ENCODE measurements around the gene REEP3. TPM values are rescaled to one million over a fixed set of nuclear protein-coding genes. Genes with fewer than 3 reads are reported as not detected.
A peak's percentile ranks its signal among the peaks of the same experiment; 100 is the strongest.

REEP3 gene
- total RNA-seq, 1 experiment from 2014 or later, result 135 TPM

GRCh38 chr10:63534723-63535122, 13.5 kb downstream of the REEP3 start:
- CTCF ChIA-PET, result no interaction called here
- in situ Hi-C loops (cut with HindIII; ENCODE audit: low pct_unique_long_range_greater_than_20kb, low sequenced_read_pairs), result no loop called here
- DNase-seq (ENCODE audit: low read depth, low spot score), result no peak
- BruUV-seq (replicated peaks), result no TSS peak
- Histone ChIP-seq H3K27me3 (ENCODE audit: control insufficient read depth, insufficient read depth, low read length) (no peaks in the 10 kb centered on the region), H3K4me3 (ENCODE audit: low read depth in 2 of 2, low read length in 2 of 2) (no peak overlapping the region), H3K27ac (ENCODE audit: low read length) (no peak overlapping the region), H3K36me3 (ENCODE audit: control insufficient read depth, insufficient read depth, low read length) (no peaks in the 10 kb centered on the region), H3K9me3 (ENCODE audit: control insufficient read depth, insufficient read depth, low read depth, low read length) (no peaks in the 10 kb centered on the region), H3K4me1 (ENCODE audit: control insufficient read depth, insufficient read depth, low read length) (0 out of 2 replicates have a peak, but pooled peaks cover 1% of the 10 kb centered on the region)
- TF ChIP-seq CTCF (IDR thresholded peaks at IDR 0.05) (no peak), REST (IDR thresholded peaks at IDR 0.05; ENCODE audit: insufficient read depth in 1 of 2, low read depth in 2 of 2, low read length in 1 of 2) (no peak), POLR2AphosphoS5 (IDR thresholded peaks at IDR 0.05; ENCODE audit: low read depth, low read length) (no peak), TCF7L2 (IDR thresholded peaks at IDR 0.05; ENCODE audit: low read depth, low read length) (no peak)
- intact Hi-C loops (cut with micrococcal nuclease; ENCODE audit: unreplicated experiment), result no loop called here
- POLR2A ChIA-PET, result no interaction called here
- no peak for ATAC-seq

- Histone ChIP-seq H3K27ac (ENCODE audit: low read length) (peak overlapping the region; percentile 34; the same call in 1 of the 2 replicates), H3K36me3 (ENCODE audit: control insufficient read depth, insufficient read depth, low read length) (no peaks in the 10 kb centered on the region), H3K9me3 (ENCODE audit: control insufficient read depth, insufficient read depth, low read depth, low read length) (no peaks in the 10 kb centered on the region), H3K4me3 (ENCODE audit: low read depth in 2 of 2, low read length in 2 of 2) (no peak overlapping the region), H3K4me1 (ENCODE audit: control insufficient read depth, insufficient read depth, low read length) (0 out of 2 replicates have a peak, but pooled peaks cover 2% of the 10 kb centered on the region), H3K27me3 (ENCODE audit: control insufficient read depth, insufficient read depth, low read length) (no peaks in the 10 kb centered on the region)
- in situ Hi-C loops (cut with HindIII; ENCODE audit: low pct_unique_long_range_greater_than_20kb, low sequenced_read_pairs) (no loop called here), intact Hi-C loops (cut with micrococcal nuclease; ENCODE audit: unreplicated experiment) (no loop called here)
- BruUV-seq (replicated peaks), result no TSS peak
- TF ChIP-seq TCF7L2 (IDR thresholded peaks at IDR 0.05; ENCODE audit: low read depth, low read length) (no peak), SIN3A (IDR thresholded peaks at IDR 0.05; ENCODE audit: borderline replicate concordance, insufficient read depth, low read depth, low read length) (no peak), REST (IDR thresholded peaks at IDR 0.05; ENCODE audit: insufficient read depth in 1 of 2, low read depth in 2 of 2, low read length in 1 of 2) (no peak), CTCF (IDR thresholded peaks at IDR 0.05) (no peak), POLR2AphosphoS5 (IDR thresholded peaks at IDR 0.05; ENCODE audit: low read depth, low read length) (no peak)
- no peak for DNase-seq (ENCODE audit: low read depth, low spot score)
- ChIA-PET CTCF (no interaction called here), POLR2A (interaction anchor here (0.7 kb wide), 1 partner anchor 17 kb away, joined by 3 read pairs; no protein-coding TSS in a partner anchor)
- no peak for ATAC-seq
Observed at GRCh38 chr10:63536698-63537097, 15.5 kb downstream of the REEP3 start.
